Keratinocyte (primary cell): Measurements from ENCODE around the gene KDM7A.

Experiments
- EZH2 ChIP-seq: IDR thresholded peaks from one replicate; pipeline ENCODE4 v1.6.1; 2012; ENCODE audit warnings: inconsistent platforms, mild to moderate bottlenecking, low read length, moderate library complexity
- TF ChIP-seq, protein P1 (sequence below), 3 experiments: IDR thresholded peaks in 1 of 3; conservative IDR thresholded peaks in 1 of 3; optimal IDR thresholded peaks in 1 of 3; 2 replicates in 2 of 3; 3 replicates in 1 of 3; pipeline versions ENCODE3 to v1.5.1; 2011; ENCODE audit warnings: low read length in 3 of 3, mild to moderate bottlenecking in 3 of 3, moderate library complexity in 2 of 3, control low read depth in 1 of 3, inconsistent platforms in 1 of 3; ENCODE audit not compliant: insufficient read depth in 2 of 3; ENCODE audit errors: extremely low read depth in 1 of 3

DNA sequence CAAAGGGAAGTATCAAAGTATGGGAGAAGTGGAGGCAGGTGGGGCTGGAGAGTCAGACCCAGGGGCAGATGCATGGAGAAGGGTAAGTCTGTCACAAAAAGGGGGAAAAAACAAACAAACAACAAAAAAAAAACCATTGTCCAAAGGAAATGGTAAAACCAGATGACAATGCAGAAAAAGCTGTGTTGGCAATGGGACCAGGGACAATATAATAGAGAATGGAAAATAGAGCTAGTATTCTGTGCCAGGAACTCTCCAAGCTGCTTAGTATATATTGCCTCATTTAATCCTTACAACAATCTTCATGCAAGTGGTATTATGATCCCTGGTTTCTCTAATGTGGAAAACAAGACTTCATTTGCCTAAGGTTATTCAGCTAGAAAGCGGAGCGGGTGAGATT, 13.1 kb upstream of the KDM7A start:
- TF ChIP-seq, protein P1, sequence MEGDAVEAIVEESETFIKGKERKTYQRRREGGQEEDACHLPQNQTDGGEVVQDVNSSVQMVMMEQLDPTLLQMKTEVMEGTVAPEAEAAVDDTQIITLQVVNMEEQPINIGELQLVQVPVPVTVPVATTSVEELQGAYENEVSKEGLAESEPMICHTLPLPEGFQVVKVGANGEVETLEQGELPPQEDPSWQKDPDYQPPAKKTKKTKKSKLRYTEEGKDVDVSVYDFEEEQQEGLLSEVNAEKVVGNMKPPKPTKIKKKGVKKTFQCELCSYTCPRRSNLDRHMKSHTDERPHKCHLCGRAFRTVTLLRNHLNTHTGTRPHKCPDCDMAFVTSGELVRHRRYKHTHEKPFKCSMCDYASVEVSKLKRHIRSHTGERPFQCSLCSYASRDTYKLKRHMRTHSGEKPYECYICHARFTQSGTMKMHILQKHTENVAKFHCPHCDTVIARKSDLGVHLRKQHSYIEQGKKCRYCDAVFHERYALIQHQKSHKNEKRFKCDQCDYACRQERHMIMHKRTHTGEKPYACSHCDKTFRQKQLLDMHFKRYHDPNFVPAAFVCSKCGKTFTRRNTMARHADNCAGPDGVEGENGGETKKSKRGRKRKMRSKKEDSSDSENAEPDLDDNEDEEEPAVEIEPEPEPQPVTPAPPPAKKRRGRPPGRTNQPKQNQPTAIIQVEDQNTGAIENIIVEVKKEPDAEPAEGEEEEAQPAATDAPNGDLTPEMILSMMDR (optimal IDR thresholded peaks at IDR 0.05 in 1 of 3, IDR thresholded peaks at IDR 0.05 in 1 of 3, conservative IDR thresholded peaks at IDR 0.05 in 1 of 3; ENCODE audit: extremely low read depth in 1 of 3, insufficient read depth in 2 of 3, low read length in 3 of 3), result no peak
- no peak for TF ChIP-seq EZH2
